ENCODE data around the gene COX17.
"Not testable (repeated sequence)": the region's sequence is repeated elsewhere in the genome, so short reads cannot be mapped to it uniquely, and the experiment has no call there.

COX17 gene, protein sequence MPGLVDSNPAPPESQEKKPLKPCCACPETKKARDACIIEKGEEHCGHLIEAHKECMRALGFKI

DNA sequence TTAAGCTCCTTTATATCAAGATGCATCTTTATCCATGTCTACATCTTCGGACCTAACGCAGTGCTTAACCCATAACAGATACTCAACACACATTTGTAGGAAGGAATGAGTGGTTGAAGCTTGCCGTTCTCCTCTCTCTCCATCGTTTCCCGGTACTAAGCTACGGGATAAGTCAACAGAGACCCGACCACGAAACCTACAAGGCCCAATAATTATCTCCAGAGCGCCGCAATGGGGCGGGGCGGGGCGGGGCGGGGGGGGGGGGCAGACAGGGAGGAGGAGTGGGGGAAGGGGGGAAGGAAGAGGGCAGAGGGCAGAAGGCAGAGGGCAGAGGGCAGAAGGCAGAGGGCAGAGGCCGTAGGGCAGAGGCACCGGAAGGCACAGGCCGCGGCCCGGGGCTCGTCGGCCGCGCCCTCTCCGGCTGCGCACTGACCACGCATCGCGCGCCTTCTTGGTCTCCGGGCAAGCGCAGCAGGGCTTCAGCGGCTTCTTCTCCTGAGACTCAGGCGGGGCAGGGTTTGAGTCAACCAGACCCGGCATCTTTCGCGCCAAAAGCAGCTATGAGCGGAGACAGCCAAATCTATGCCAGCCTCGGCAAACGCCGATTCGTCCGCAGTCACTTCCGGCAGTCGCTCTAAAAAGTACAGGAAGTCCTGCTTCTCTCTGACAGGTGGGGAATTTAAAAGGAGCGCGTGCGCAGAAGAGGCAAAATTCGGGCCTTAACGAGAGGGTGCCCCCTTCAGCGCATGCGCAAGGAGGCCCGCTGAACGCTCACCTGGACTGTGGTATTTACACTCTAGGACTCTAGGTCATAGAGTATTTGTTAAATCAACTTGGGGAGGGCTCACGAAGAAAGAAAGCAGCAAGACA, at the start of gene COX17:
Gene COX17, minus strand, starts transcription at position 636 of the 870 bp plus-strand sequence. Its CDS starts 96 bp downstream, at position 540.
- peak; percentile 98 for DNase-seq

DNA sequence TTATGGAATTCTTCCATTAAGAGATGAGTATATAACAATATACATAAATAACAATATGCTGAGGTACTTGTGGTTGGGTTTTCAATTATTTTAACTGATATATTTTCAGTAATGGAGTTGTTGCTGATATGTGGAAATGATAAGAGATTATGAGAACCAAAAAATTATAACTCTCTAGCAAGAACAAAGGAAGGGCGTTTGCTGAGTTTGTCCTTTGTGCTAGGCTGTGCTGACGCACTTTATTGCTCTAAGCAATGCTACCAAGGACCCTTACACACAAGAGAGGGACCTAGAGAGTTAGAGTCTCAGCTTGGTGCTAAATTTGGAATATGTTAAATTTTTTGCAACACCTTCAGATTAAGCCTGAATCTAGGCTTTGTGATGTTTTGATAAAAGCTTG, 49.7 kb upstream of the COX17 start:
- DNase-seq: no peak

DNA sequence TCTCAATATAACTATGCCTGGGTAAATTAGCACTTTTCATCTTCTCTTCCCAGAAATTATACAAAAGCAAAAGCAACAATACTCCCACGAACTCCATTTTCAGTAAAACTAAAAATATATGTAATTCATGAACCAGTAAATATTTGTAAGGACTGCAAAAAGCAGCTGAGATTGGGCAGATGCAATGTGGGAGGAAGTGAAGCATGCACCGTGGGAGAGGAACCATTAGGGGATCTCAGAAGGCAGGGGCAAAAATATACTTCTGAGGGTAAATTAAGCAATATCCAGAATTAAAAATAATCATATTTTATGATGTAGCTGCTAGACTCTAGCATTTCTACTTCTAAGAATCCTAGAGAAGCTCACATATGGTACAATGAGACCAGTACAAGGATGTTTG, 45.8 kb upstream of the COX17 start:
- no peak for DNase-seq

DNA sequence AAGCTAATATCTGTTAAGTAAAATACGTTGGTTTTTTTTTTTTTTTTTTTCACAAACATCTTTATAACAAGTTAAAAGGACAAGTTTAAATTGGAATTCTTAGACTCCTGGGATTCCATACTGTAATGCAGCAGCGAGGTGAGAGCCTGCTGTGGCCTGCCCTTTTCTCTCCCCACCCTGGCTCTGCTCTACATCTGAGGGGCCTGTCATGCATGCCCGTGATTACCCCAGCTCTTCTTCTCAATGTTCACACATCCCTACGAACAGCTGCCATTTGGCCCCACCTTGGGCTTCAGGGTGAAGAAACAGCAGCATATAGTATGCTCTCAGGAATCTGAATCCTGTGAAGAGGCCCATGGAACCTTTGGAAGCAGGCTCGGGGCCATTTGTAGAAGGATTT, 40.3 kb upstream of the COX17 start:
- DNase-seq: no peak

DNA sequence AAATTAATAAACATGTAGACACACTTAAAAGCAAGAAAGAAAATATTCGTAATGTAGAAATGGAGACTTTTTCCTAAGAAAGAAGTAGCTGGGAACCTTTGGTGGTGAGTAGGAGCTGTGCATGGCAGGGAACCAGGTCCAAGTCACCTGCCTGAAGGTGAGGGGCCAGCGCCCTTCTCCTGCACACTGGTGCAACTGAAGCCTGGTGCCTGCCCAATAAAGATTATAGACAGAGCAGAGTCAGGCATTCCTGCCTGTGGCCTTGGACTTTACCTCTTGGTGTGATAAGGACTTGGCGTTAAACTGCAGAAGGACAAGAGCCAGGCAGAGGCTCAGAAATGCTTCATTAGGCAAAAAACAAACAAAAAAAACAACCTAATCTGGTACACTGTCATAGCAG, 39.8 kb upstream of the COX17 start:
- no peak for DNase-seq

DNA sequence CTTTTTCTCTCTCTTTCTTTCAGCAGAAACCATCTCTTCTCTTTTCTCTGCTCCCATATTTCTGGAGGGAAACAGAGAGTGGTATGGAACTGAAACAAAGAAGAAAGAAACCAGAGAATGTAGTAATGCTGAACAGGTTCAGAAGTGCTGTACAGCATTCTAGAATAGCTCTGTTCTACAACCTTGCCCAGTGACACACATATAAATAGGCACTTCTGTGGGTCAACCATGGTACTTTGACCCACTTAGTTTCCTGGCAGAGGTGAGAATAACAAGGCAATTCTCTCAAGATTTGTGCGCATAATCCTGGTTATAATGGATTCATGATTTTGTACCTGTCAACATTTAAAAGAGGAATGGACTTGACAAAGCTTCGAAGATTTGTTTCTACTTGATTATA, 37.9 kb upstream of the COX17 start:
- no peak for DNase-seq

DNA sequence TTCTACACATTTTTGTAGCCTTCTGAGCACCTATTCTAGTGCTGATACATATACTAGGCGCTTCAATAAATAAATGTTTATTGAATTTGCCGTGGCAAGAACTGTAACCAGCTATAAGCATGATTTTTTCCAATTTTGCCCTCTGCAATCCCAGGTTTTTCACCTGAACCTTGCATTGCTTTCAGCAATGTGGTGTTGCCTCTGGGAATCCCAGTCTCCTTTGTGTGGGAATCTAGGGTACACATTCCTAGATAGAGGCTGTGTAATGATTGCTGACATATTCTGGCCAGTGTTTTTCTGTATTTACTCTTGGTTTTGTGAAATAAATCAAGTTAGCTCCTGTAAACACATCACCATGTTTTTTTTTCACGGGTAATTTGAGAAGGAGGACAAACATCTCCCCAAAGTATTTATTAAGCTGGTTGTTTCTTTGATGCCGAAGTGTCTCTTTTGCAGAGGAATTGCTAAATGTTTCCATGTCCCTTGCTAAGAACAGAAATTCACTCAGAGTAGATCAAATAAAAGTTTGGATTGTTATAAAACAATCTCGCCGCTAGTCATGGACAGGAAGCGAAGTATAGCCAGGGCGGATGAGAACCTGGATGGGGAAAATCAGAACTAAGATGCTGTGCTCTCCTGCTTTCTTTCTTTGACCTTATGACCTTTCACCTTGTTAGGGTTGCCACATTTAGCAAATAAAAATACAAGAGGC, 26.8 kb upstream of the COX17 start:
- peak; percentile 28 for DNase-seq

DNA sequence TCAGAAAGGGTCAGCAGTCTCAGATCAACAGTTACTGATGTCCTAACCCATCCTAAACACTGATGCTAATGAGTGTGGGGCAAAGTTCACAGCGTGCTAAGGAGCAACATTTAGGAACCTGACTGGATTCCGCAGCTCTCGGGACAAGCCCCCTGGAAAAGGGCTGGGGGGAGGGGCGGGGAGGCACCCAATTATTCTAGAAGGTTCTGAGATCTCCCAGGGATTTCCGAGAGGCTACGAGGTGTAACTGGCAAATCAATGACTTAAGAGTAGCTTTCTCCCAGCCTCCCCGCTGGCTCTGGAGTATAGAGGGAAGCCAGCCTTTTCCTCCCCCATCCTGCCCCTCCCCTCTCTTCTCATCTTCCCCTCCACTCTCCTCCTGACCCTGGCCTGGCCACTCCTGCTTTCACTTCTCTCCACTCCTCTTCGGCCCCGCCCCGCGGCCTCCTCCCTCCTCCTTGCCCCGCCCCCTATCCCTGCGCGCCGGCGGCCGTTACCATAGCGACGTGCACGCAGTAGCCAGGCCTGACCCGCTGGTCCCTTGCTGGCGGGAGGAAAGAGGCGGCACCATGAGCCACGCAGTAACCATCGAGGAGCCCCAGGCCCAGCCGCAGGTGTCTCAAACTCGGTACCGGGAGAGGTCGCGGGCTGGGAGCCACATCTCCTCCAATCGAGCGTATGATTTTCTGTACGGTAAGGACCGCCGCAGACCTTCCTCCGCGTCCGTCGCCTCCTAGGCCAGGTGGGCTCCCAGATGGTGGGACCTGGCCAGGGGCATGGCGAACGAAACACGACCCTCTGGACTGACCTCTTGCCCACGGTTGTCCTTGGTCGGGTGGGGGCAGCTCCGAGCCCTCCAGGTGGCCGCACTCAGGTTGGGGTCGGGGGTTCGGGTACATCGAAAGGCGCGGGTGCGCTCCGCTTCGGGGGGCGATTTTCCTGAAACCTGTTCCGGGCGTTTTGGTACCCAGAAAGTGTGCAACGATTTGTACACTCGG, 25.6 kb upstream of the COX17 start, which contains the start of gene CFAP91:
Gene CFAP91, plus strand, starts transcription at position 493 of the 998 bp plus-strand sequence. Its CDS starts 77 bp downstream, at position 570.
- peak; percentile 93 for DNase-seq

DNA sequence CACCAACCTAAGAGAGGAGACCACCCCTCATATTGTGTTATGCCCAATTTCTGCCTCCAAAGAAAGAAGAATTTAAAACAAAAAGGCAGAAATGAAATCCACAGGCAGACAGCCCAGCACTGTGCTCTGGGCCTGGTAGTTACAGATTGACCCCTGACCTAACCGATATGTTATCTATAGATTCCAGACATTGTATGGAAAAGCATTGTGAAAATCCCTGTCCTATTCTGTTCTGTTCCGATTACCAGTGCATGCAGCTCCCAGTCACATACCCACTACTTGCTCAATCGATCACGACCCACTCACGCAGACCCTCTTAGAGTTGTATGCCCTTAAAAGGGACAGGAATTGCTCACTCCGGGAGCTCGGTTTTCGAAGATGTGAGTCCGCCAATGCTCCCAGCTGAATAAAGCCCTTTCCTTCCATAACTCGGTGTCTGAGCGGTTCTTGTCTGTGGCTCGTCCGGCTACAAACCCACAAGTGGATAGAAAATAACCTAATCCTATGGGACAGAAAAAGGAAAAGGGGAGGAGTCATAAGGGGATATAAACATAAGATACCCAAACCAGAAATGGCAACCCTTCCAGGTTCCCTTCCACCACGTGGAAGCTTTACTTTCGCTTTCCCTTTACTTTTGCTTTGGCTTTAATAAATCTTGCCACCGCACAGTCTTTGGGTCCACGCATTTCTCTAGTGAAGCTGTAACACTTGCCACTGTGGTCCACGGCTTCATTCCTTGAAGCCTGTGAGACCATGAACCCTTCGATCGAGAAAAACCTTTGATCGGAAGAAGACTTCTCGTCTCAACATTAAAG, 23.9 kb upstream of the COX17 start:
- DNase-seq: no peak

DNA sequence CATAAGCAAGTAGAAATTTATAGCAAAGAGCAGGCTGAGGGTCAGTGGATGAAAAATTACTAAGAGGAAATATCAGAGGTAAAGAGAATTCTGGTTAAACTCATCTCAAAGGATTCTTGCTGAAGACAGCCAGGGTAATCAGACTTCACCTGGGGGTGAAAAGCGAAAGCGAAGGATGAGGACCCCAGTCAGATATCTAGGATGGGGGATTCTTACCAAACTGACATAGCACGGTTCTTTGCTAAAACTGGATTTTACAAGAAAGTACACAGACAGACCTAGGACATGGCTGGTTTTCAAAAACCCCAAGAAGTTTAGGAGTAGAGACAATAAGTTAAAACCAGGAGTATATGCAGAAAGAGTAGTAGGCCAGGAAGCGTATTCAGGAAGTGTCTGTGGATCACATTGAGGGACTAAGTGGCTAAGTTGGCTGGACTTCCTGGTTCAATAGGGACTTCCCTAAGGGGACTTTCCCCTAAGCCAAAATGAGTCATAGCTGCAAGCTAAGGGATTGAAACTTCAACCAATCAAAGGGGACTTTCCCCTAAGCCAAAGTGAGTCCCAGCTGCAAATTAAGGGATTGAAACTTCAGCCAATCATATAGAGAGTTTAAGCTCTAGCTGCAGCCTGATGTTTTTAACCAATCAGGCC, 23.2 kb upstream of the COX17 start:
- DNase-seq: no peak

DNA sequence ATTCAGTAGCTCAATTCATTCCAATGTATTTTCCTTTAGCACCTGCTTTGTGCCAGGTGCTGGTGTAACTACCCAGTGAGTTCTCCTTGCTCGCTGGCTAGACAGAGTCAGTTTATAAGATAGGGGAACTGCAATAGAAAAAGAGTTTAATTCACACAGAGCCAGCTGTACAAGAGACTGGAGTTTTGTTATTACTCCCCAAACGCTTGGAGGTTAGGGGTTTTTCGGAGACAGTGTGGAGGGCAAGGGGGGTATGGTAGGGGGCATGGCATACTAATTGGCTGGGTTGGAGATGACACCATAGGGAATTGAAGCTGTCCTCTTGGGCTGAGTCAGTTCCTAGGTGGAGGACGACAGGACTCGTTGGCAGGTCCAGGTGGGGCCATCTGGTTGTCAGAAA, 20.2 kb upstream of the COX17 start:
- no peak for DNase-seq

DNA sequence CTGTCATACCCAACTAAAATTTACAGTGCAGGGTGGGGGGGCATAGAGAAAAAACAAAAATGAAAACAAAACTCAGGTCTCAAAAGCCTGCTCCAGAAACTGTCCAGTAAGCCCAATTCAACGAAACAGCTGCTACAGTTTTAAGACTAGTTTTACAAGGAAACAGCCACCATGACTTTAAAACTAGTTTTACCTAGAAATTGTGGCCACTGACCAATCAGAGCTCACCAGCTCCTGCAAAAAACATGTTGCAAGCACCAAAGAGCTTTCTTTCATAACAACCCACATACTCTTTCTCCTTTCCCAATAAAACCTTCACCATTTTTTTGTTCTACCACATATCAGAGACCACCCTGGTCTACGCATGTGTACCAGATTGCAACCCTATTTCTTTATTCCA, 18.3 kb upstream of the COX17 start:
- no peak for DNase-seq

DNA sequence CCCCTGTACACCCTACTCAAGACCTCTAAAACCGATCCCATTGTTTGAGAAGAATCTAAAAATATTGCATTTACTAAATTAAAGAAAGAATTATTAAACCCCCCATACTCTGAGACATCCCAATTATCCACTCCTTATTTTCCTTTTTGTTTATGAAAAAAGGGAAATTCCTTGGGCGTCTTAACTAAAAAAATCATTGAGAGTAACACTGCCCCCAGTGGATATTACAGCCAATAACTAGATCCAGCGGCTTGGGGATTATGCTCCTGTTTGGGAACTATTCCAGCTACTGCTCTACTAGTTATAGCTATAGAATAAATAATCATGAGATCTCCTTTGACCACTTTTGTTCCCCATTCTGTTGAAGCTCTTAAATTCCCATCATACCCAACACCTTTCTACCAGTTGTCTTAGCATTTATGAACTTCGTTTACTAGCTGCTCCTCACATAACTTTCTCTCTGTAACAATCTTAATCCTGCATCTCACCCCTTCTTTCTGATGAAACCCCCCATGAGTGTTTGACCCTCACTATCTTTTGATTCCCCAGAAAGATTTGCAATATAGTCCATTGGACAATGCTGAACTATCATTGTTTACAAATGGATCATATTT, 12.9 kb upstream of the COX17 start:
- DNase-seq: no peak

DNA sequence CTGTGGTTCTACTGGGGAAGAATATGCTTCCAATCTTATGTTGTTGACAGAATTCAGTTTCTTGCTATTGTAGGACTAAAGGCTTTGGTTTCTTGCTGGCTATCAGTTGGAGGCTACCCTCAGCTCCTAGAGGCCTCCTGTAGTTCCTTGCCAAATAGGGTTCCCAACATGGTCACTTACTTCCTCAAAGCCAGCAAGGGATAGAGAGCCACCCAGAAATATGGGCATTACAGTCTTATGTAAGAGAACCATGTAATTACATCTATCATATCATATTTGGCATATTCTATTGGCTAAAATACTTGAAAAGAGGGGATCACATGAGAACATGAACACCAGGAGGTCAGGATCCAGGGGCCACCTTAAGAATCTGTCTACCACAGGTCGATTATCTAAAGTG, 6.2 kb upstream of the COX17 start:
- no peak for DNase-seq

DNA sequence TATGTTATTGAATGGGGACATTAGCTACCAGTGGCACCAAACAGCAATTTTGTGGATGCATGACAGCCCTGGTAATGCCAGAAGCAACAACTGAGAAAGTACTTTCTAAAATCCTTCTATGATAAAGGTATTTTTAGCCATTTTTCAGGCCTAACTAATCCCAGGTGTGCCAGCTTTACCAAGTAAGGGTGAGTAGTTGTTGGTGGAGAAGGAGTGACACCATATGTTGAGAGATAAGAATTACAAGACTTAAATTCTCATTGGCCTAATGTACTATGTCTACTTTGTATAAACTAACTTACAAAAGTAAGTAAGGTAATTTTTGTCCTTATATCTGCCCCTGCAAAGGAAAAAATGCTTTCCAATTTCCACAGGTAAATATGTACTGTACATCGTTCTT, 4.1 kb upstream of the COX17 start:
- DNase-seq: peak; percentile 37

DNA sequence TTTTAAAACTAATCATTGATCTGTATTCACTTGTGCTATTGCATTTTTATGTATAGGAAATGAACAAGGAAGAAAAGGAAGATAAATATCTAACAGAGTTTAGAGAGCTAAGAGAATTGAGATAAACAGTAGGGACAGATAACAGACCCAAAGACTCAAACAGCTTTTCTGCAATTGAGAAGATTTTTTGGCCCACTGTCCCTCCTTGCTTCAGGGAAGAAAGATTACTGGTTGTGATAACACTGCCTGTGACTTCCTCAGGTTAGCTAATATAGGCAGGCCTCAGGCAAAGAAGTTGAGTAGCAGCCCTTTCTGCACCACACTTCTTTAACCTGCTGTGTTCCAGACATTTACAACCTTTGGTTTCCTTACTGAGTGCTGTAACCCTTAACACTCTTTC, 2.7 kb upstream of the COX17 start:
- no peak for DNase-seq

DNA sequence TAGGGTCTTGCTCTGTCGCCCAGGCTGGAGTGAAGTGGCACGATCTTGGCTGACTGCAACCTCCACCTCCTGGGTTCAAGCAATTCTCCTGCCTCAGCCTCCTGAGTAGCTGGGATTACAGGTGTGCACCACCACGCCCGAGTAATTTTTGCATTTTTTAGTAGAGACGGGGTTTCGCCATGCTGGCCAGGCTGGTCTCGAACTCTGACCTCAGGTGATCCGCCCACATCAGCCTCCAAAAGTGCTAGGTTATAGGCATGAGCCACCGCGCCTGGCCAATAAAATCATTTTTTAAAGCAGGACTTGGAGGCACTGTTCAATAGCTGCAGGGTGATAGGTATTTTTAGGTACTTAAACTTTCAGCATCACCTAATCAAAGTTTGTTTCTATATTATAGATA, 1.0 kb upstream of the COX17 start:
- not testable (repeated sequence) for DNase-seq

DNA sequence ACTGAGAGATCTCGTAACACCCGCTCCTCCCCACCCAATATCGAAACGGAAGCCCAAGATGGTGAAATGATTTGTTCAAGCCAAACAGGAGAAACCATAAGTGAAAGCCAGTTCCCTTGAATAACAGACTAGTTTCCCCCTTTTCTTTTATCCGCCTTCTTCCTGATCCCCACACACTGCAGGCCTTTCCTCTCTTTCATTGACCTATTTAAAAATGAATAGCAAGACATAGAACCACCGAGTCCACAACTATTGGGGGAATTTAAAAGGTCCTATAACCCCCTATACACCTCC, 382 bp upstream of the COX17 start:
- DNase-seq: no peak

DNA sequence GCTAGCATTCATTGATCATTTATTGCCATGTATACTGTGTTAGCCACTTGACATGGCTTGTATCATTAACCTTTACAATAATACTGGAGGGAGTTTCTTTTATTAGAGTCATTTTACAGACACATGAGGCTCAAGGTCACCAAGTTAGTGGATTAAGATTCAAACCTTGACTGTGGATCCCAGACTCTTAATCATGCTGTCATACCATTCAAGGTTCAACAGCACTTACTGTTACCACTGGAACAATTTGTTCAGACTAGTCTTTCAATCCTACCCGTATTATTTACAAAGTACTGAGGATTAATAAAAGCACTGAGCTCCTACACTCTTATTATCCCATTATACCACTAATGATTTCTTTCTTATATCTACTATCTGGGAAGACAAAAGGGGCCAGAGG, 1.2 kb downstream of the COX17 start:
- DNase-seq: no peak

DNA sequence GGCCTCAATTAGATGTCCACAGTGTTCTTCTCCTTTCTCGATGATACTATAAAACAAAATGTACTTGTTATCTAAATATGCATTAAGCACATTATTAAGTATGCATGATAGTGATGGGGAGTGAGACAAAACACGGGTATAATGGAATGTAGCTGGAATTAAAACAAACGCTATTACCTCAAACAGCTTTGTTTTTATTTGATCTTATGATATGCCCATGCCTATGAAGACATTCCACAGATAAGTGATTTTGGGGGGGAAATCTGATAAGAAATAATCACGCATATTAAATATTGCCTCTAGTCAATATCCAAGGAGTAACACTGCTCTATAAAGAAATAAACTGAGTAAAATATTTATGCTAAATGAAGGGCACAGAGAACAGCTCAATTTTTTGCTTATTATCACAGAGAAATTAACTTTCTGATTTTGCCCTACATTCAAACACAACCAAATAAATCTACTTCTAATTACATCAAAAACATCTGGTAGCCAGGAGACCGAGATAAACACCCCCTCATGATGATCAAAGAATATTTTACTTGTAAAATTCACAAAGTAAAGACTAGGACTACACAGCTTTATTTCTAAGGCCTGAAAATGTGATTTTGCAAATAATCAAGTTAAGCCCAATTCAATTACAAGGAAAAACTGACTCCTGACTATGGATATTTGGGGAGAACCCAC, 1.9 kb downstream of the COX17 start:
- DNase-seq: no peak

DNA sequence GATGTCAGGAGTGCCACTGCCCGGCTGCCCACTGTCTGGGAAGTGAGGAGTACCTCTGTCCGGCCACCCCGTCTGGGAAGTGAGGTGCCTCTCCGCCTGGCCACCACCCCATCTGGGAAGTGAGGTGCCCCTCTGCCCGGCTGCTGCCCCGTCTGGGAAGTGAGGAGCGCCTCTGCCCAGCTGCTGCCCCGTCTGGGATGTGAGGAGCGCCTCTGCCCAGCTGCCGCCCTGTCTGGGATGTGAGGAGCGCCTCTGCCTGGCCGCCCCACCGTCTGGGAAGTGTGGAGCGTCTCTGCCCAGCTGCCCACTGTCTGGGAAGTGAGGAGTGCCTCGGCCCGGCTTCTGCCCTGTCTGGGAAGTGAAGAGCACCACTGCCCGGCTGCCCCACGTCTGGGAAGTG, 3.3 kb downstream of the COX17 start:
- no peak for DNase-seq
